ENCODE measurements around the gene RAD51AP2. TPM values are rescaled to one million over a fixed set of nuclear protein-coding genes. Genes with fewer than 3 reads are reported as not detected.

Gene RAD51AP2
- total RNA-seq, 2 donors from 2014 or later = 0.18 TPM; not detected in 1

DNA sequence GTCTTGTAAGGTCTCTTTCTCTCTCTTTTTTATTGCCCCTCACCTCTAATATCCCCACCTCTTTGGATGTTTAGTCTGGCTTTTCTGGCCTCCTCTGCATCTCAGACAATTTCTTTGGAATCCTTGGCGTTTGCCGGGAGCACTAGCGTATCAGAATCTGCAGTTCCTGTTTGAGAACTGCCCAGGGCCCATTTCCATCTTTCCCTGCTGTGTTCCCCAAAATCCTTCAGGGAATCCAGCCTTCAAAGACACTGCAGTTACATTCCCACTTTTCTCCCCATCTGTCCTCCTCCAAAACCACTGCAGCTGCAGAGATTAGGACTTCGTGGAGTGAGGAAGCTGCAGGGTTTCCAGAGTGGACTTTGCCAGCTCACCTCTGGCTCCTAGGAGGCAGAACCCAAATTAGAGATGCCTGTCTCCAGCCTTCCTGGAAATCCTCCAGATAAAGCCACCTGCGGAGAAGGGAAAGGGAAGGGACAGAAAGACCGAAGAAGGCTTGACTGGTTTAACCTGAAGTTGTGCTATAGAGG is 25.0 kb upstream of the RAD51AP2 start:
- peaks cover 8% of the 10 kb centered on the region for H3K4me1 ChIP-seq (ENCODE audit: control insufficient read depth, insufficient read depth, low read length)
- H3K9me3 ChIP-seq (ENCODE audit: control insufficient read depth, low read length) = no peaks in the 10 kb centered on the region
- H3K36me3 ChIP-seq (ENCODE audit: control insufficient read depth, insufficient read depth, low read length) = no peaks in the 10 kb centered on the region
- Mint-ChIP-seq H3K4me3 (peak overlapping the region; percentile 23), H3K27me3 (ENCODE audit: insufficient read depth) (peaks cover 50% of the 10 kb centered on the region), H3K27ac (no peak overlapping the region), H3K9me3 (no peaks in the 10 kb centered on the region), H3K4me1 (peaks cover 40% of the 10 kb centered on the region), H3K36me3 (ENCODE audit: low read depth) (no peaks in the 10 kb centered on the region)
- H3K9ac ChIP-seq (ENCODE audit: extremely low read depth, low read length, poor library complexity, severe bottlenecking) = no peak overlapping the region
- DNase-seq = peak; percentile 72
- TF ChIP-seq, protein P1, sequence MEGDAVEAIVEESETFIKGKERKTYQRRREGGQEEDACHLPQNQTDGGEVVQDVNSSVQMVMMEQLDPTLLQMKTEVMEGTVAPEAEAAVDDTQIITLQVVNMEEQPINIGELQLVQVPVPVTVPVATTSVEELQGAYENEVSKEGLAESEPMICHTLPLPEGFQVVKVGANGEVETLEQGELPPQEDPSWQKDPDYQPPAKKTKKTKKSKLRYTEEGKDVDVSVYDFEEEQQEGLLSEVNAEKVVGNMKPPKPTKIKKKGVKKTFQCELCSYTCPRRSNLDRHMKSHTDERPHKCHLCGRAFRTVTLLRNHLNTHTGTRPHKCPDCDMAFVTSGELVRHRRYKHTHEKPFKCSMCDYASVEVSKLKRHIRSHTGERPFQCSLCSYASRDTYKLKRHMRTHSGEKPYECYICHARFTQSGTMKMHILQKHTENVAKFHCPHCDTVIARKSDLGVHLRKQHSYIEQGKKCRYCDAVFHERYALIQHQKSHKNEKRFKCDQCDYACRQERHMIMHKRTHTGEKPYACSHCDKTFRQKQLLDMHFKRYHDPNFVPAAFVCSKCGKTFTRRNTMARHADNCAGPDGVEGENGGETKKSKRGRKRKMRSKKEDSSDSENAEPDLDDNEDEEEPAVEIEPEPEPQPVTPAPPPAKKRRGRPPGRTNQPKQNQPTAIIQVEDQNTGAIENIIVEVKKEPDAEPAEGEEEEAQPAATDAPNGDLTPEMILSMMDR (conservative IDR thresholded peaks at IDR 0.05) = no peak
- H3K27ac ChIP-seq (ENCODE audit: low read depth, low read length) = no peak overlapping the region
- H3K27me3 ChIP-seq (ENCODE audit: control insufficient read depth, insufficient read depth, low read length, poor library complexity, severe bottlenecking) = peaks cover 60% of the 10 kb centered on the region
- no peak overlapping the region for H3K4me3 ChIP-seq (ENCODE audit: low read length)
- WGBS, 2 experiments (ENCODE audit: insufficient coverage in 1 of 2, insufficient read length in 1 of 2) = 23 to 39% methylated on average over 6 of the region's 6 CpGs

DNA sequence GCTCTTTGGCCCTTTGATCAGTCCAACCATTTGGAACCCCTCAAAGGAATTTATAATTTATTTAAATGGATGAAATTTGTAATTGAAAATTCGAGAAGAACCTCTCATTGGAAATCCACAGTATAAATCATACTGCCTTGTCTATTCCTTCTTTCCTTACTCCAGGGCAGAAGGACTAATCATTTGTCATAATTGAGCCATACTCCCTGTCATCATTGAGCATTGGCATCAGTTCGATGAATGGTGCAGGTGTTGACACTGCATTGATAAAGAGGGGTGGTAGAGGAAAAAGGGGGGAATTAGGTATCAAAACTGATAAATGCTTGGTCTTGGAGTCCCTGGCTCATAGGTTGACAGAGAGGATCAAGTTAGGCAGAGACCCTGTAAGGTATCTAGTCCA is 24.2 kb upstream of the RAD51AP2 start:
- H3K27me3 ChIP-seq (ENCODE audit: control insufficient read depth, insufficient read depth, low read length, poor library complexity, severe bottlenecking) = peaks cover 67% of the 10 kb centered on the region
- no peak for DNase-seq
- Mint-ChIP-seq H3K36me3 (ENCODE audit: low read depth) (no peaks in the 10 kb centered on the region), H3K4me1 (peaks cover 35% of the 10 kb centered on the region), H3K9me3 (no peaks in the 10 kb centered on the region), H3K27me3 (ENCODE audit: insufficient read depth) (peaks cover 57% of the 10 kb centered on the region), H3K4me3 (no peak overlapping the region), H3K27ac (no peak overlapping the region)
- H3K36me3 ChIP-seq (ENCODE audit: control insufficient read depth, insufficient read depth, low read length) = no peaks in the 10 kb centered on the region
- no peaks in the 10 kb centered on the region for H3K9me3 ChIP-seq (ENCODE audit: control insufficient read depth, low read length)
- no peak overlapping the region for H3K4me3 ChIP-seq (ENCODE audit: low read length)
- WGBS, 2 experiments (ENCODE audit: insufficient coverage in 1 of 2, insufficient read length in 1 of 2) = 84 to 86% methylated on average over 1 to 2 of the region's 2 CpGs
- TF ChIP-seq, protein P1 (conservative IDR thresholded peaks at IDR 0.05) = no peak
- no peak overlapping the region for H3K27ac ChIP-seq (ENCODE audit: low read depth, low read length)
- no peak overlapping the region for H3K9ac ChIP-seq (ENCODE audit: extremely low read depth, low read length, poor library complexity, severe bottlenecking)
- H3K4me1 ChIP-seq (ENCODE audit: control insufficient read depth, insufficient read depth, low read length) = peaks cover 8% of the 10 kb centered on the region

DNA sequence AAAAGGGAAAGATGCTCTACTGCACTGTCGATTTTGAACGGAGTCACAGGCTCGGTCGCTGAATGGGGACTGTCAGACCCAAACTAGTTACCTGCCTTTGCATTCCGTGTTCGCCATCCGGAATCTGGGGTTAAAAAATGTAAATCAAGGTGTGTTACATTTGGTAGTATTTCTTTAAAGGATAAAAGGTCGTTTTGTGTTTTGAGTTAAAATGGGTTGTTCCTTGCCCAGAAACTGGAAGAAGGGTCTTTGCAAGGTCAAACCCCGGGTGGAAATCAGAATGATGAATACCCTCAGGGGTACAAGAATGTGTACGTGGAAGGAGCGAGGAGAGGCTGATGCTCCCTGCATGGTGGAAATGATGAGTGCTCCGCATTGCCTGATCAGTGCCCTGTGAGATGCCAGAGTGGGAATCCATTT is 23.3 kb upstream of the RAD51AP2 start:
- peaks cover 65% of the 10 kb centered on the region for H3K27me3 Mint-ChIP-seq (ENCODE audit: insufficient read depth)
- no peak overlapping the region for H3K27ac Mint-ChIP-seq
- no peaks in the 10 kb centered on the region for H3K9me3 Mint-ChIP-seq
- Histone ChIP-seq H3K27ac (ENCODE audit: low read depth, low read length) (no peak overlapping the region), H3K9me3 (ENCODE audit: control insufficient read depth, low read length) (no peaks in the 10 kb centered on the region), H3K36me3 (ENCODE audit: control insufficient read depth, insufficient read depth, low read length) (no peaks in the 10 kb centered on the region), H3K4me1 (ENCODE audit: control insufficient read depth, insufficient read depth, low read length) (peaks cover 8% of the 10 kb centered on the region), H3K4me3 (ENCODE audit: low read length) (peak overlapping the region; percentile 87), H3K9ac (ENCODE audit: extremely low read depth, low read length, poor library complexity, severe bottlenecking) (no peak overlapping the region), H3K27me3 (ENCODE audit: control insufficient read depth, insufficient read depth, low read length, poor library complexity, severe bottlenecking) (peaks cover 76% of the 10 kb centered on the region)
- H3K4me1 Mint-ChIP-seq = peaks cover 35% of the 10 kb centered on the region
- 6 to 7% methylated on average over 10 to 12 of the region's 12 CpGs for WGBS, 2 experiments (ENCODE audit: insufficient coverage in 1 of 2, insufficient read length in 1 of 2)
- DNase-seq = no peak
- TF ChIP-seq, protein P1 (conservative IDR thresholded peaks at IDR 0.05) = no peak
- peak overlapping the region; percentile 68 for H3K4me3 Mint-ChIP-seq
- no peaks in the 10 kb centered on the region for H3K36me3 Mint-ChIP-seq (ENCODE audit: low read depth)

Measured in endodermal cell (in vitro differentiated cells).